ENCODE data around the gene NGEF.
A peak's percentile ranks its signal among the peaks of the same experiment; 100 is the strongest.
"Not testable (repeated sequence)": the region's sequence is repeated elsewhere in the genome, so short reads cannot be mapped to it uniquely, and the experiment has no call there.

NGEF gene

GRCh38 chr2:233059547-233059796 lies 46.4 kb upstream of the NGEF start:
- TF ChIP-seq, protein P1, sequence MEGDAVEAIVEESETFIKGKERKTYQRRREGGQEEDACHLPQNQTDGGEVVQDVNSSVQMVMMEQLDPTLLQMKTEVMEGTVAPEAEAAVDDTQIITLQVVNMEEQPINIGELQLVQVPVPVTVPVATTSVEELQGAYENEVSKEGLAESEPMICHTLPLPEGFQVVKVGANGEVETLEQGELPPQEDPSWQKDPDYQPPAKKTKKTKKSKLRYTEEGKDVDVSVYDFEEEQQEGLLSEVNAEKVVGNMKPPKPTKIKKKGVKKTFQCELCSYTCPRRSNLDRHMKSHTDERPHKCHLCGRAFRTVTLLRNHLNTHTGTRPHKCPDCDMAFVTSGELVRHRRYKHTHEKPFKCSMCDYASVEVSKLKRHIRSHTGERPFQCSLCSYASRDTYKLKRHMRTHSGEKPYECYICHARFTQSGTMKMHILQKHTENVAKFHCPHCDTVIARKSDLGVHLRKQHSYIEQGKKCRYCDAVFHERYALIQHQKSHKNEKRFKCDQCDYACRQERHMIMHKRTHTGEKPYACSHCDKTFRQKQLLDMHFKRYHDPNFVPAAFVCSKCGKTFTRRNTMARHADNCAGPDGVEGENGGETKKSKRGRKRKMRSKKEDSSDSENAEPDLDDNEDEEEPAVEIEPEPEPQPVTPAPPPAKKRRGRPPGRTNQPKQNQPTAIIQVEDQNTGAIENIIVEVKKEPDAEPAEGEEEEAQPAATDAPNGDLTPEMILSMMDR (IDR thresholded peaks at IDR 0.05; ENCODE audit: insufficient read depth, low read depth, low read length, missing control alignments) = no peak
- no peak for DNase-seq (ENCODE audit: low read depth)
- H3K4me3 ChIP-seq (ENCODE audit: low read length) = no peak overlapping the region

DNA sequence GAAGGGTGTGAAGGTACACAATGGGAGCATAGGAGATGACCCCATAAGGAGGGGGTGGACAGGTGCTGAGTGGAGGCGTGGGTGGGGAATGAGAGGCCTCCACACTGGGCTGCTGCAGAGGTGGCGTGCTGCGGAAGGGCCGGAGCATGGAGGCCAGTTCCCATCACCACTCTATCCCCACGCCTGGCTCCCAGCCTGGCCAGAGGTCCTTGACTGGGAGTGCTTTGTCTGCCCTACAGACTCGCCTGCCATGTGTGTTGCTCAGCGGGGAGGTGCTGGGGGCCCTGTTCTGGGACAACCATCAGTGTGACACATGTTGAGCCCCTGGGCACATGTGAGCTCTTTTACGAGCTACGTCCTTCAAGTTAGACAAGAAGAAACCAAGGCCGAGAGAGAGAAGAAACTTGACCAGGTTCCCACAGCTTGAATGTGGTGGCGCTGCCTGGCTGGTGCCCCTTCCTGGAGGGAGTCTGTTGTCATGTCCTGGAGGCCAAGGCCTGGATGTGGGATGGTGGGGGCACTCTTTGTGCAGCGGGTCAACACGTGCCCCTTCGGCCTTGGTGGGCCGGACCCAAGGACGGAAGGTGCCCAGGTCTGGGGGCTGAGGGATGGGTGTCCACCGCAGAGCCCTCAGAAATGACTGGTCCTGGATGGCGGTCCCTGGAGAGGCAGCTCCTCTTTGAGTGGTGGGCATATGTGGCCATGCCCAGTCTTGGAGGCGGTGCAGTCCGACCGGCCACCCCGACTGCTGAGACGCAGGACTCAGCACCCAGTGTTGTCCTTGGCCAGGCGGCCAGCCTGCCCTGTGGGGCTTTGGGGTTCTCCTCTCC lies 45.9 kb upstream of the NGEF start:
- DNase-seq (ENCODE audit: low read depth) = no peak
- TF ChIP-seq, protein P1 (IDR thresholded peaks at IDR 0.05; ENCODE audit: insufficient read depth, low read depth, low read length, missing control alignments) = no peak
- no peak overlapping the region for H3K4me3 ChIP-seq (ENCODE audit: low read length)

GRCh38 chr2:233056961-233057605 lies 44.0 kb upstream of the NGEF start:
- no peak for DNase-seq (ENCODE audit: low read depth)
- TF ChIP-seq, protein P1 (IDR thresholded peaks at IDR 0.05; ENCODE audit: insufficient read depth, low read depth, low read length, missing control alignments) = no peak
- H3K4me3 ChIP-seq (ENCODE audit: low read length) = no peak overlapping the region

DNA sequence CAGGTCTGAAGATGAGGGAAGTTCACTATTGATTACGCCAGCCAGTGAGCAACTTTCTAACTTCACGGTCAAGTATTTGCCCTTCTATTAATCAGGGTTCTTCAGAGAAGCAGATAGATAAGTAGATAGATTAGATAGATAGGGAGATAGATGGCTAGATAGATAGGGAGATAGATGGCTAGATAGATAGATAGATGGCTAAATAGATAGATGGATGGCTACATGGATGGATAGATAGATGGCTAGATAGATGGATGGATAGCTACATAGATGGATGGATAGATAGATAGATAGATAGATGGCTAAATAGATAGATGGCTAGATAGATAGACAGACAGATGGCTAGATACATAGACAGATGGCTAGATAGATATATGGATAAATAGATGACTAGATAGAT lies 42.3 kb upstream of the NGEF start:
- H3K4me3 ChIP-seq (ENCODE audit: low read length) = no peak overlapping the region
- TF ChIP-seq, protein P1 (IDR thresholded peaks at IDR 0.05; ENCODE audit: insufficient read depth, low read depth, low read length, missing control alignments) = no peak
- DNase-seq (ENCODE audit: low read depth) = no peak

DNA sequence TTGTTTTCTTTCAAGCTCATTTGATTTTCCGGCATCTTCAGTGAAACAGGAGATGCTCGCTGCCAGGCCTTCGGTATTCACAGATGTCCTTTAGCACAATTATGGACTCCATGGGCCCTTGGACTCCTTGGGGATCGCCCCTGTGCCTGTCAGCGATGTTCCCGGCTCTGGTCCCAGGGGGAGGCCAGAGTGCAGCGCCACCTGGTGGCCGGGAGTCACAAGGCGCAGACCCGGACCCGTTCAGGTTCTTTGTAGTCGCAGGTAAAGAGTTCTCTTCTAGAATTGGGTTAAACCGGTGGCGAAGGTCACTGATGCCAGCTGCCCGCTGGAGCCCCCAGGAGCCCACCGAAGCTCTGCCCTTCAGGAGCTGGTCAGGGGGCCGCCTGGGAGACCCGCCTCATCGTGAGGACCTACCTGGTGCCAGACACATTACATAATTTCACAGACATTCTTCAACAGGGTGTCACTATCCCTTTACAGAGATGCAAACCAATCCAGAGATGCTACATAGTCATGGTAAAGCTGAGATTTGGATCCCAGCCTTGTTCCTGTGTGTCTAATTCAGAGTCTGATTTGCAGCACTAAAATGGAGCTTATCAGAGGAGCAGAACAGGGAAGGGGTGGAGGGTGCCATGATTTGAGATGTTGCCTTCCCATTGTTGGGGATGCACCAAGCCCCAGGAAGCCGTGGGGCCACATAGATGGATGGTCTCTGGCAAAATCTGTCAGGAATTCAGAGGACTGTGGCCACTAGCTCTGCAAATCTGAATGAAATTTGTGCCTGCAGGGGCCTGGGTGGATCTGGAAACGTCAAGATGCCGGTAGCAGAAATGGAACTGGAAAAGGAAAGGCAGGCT lies 41.1 kb upstream of the NGEF start:
- DNase-seq (ENCODE audit: low read depth) = peak; percentile 52
- TF ChIP-seq, protein P1 (IDR thresholded peaks at IDR 0.05; ENCODE audit: insufficient read depth, low read depth, low read length, missing control alignments) = peak; percentile 83
- no peak overlapping the region for H3K4me3 ChIP-seq (ENCODE audit: low read length)

DNA sequence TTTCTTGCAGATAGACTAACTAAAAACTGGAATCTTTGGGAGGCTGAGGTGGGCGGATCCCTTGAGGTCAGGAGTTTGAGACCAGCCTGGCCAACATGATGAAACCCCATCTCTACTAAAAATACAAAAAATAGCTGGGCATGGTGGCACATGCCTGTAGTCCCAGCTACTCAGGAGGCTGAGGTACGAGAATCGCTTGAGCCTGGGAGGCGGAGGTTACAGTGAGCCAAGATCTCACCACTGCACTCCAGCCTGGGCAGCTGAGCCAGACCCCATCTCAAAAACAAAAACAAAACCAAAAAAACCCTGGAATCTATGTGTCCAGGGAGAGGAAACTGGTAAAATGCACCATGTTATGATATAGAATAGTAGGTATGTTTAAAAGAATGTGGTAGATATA lies 39.5 kb upstream of the NGEF start:
- not testable (repeated sequence) for DNase-seq (ENCODE audit: low read depth); H3K4me3 ChIP-seq (ENCODE audit: low read length)
